ENCODE measurements around the gene DUSP1.
A peak's percentile ranks its signal among the peaks of the same experiment; 100 is the strongest.

- TF ChIP-seq CTCF (IDR thresholded peaks at IDR 0.05) (peak in 1 of 3 experiments; percentile 20), POLR2A (IDR thresholded peaks at IDR 0.05) (no peak)
Observed at GRCh38 chr5:172795318-172795977, 24.5 kb upstream of the DUSP1 start.

Measured in testis (tissue), 2 donors.